SW480 (cell line): ENCODE data around the gene ARMH4.

Experiments used
- DNase-seq: peaks from one replicate; pipeline ENCODE4 v3.0.0-alpha.2; 2016; ENCODE audit warnings: low spot score

The ARMH4 gene

GRCh38 chr14:57960946-57961785, 190.8 kb downstream of the ARMH4 start:
- no peak for DNase-seq

DNA sequence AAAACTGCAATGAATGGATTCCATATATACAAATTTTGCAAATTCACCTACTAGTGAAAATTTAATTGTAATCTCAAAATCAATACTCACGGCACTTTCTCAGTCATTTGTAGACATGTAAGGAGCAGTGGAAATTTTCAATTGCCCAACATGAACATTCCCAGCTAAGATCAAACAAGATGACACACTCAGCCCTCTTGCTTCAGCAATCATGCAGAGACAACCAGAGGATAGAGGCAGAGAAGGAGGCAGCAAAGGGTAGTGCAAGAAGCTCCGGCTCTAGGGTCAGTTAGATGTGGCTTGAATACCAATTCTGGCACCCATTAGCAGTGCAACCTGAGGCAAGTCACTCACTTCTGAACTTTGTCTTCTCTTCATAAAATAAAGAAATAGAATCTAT, 194.6 kb downstream of the ARMH4 start:
- no peak for DNase-seq
